GM18511 (cell line): Measurements from ENCODE around the gene KCNC1.

ENCODE experiments used
- ATAC-seq: cut with Tn5 transposase; IDR thresholded peaks from one replicate; pipeline ENCODE4 v1.9.1; 2021; ENCODE audit warnings: mild to moderate bottlenecking, moderate library complexity; ENCODE audit not compliant: unreplicated experiment

Gene KCNC1

GRCh38 chr11:17788084-17788483 lies 53.5 kb downstream of the KCNC1 start:
- no peak for ATAC-seq

- ATAC-seq = no peak
These were observed 55.9 kb downstream of the KCNC1 start for GRCh38 chr11:17790453-17790852.

DNA sequence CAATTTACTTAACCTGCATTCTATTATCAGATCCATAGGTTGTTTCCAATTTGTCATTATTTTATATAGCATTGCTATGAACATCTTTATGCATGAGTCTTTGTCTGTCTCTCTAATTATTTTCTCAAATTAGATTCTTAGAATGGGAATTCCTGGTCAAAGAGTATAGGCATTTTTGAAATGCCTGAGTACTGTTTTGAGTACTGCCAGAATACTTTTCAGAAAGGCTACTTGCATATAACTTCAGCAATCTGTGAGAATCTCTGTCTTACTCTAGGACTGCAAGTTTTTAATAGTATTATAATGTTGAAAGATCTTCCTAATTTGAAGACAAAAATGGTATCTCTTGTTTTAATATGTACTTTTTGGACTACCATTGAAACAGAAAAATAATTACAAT lies 56.6 kb downstream of the KCNC1 start:
- ATAC-seq = no peak

- ATAC-seq = no peak
These were observed 57.6 kb downstream of the KCNC1 start for GRCh38 chr11:17792161-17792560.

GRCh38 chr11:17793642-17794170 lies 59.1 kb downstream of the KCNC1 start:
- no peak for ATAC-seq

DNA sequence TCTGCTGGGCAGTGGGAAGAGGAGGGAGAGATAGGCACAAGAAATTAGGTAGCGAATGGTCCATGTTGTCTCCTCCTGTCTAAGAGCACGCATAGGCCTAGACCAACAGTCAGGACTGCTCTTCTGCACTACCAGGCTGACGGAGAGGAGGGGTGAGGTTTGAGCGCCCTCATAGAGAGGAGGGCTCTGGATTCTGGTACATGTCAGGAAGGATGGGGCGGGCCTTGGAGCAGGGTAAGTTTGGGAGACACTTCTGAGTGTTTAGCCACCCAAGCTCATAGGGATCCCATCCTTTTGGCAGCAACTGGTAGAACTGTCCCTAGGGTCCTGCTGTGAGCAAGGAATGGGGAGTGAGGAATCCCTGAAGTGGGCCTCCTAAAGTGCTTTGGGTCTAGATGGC lies 60.4 kb downstream of the KCNC1 start:
- no peak for ATAC-seq

GRCh38 chr11:17796154-17796553 lies 61.6 kb downstream of the KCNC1 start:
- no peak for ATAC-seq

DNA sequence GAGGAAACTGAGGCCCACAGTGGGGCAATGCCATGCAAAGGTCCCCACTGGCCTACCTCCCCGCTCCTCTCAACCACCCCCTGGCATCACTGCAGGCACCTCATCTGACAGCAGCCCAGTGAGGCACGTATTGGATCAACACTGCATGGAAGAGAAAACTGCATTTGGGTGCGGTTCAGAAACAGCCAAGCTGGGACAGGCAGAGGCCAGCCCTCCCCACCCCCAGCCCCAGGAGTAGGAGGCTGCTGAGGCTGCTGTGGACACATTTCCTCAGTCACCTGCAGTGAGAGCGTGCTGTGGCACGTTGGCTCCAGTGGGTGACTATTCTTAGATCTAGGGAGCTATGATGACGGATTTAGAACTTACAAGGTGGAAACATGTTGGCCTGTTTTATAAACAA lies 63.7 kb downstream of the KCNC1 start:
- no peak for ATAC-seq

- no peak for ATAC-seq
These were observed 64.1 kb downstream of the KCNC1 start for GRCh38 chr11:17798716-17799115.

DNA sequence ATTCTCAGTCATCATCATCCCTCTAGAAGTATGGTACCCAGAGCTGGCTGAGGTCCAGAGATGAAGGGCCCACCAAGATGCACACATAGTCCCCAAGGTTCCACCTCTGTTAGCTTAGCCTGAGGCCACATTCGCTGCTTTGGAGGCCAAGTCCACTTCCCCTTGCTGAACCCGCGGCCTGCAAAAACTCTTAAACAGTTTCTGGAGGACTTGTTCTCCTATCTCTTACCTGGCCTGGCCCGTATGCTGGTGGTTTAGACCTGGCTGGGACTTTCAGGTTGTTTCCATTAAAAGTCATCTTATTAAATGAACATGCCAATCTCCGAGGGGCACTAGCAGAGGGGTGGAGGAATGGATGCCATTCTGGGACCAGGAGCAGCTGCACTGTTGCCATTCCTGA lies 64.6 kb downstream of the KCNC1 start:
- no peak for ATAC-seq

DNA sequence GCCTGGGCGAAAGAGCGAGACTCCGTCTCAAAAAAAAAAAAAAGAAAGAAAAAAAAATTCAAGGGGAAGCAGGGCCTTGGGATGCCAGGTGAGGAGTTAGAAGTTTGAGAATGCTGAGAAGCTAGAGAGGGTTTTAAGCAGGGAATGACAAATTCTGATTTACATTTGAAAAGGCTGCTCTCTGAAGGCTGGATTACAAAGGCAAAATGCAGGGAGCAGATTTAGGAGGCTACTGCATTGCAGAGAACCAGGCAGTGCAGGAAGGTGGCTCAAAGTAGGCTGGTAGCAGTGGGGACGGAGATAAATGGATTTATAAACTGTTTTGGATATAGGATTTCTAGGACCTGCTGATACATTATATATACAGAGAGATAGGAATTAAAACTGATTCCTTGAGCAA lies 66.6 kb downstream of the KCNC1 start:
- ATAC-seq = no peak

GRCh38 chr11:17802491-17802890 lies 67.9 kb downstream of the KCNC1 start:
- no peak for ATAC-seq

GRCh38 chr11:17803754-17804334 lies 69.3 kb downstream of the KCNC1 start:
- ATAC-seq = no peak

GRCh38 chr11:17805043-17805442 lies 70.5 kb downstream of the KCNC1 start:
- ATAC-seq = no peak

DNA sequence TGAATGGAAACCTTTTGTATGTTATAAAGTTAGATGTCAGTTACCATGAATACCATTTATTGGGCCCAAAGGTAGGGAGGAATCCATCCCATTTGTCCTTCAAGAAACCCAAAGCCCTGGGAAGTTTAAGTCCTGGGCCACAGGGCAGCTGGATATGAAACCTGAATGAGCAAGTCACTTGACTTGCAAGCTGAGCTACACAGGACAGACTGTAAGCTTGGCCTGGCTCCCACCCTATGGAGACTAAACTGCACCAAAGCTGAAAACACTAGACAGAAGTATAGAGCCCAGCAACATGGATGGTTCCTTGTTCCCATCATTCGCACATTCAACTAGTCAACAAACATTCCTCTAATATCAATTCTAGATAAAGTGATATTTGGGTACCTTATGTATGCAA lies 71.3 kb downstream of the KCNC1 start:
- no peak for ATAC-seq

DNA sequence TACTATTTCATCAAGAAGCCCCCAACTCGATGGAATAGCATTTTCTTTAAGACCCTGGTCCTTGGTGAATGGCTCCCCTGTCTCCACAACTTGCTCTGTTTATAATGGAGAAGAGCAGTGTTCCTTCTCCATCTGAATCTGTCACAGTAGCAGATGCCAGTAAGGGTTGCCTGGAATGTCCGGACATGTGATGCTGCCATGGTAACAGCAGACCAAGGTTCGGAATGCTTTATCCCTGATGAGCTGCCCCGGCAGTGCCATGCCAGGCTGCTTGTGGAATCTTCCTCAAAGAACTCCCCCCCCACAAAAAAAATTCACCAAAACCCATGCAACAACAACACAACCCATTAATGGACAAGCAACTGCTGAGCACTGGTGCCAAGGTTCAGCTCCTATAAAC lies 72.5 kb downstream of the KCNC1 start:
- no peak for ATAC-seq

DNA sequence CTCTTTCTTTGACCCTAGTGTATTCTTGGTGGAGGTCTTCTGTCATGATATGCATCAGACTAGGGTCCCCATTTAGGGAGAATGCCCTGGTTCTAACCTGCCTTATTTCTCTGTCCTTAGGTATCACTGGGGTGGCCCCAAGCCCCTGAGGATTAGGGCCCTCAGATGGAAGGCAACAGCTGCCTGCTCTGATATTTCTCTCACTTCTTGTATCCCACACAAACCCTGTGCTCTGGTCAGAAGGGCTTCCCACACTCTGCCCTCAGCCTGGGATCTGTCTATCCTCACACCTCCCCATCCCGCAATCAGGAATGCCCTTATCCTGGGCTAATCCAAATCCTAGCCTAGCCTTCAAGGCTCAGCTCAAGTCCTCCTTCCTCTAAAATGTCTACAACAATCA lies 75.5 kb downstream of the KCNC1 start:
- no peak for ATAC-seq

- no peak for ATAC-seq
These were observed 76.2 kb downstream of the KCNC1 start for GRCh38 chr11:17810746-17811145.

DNA sequence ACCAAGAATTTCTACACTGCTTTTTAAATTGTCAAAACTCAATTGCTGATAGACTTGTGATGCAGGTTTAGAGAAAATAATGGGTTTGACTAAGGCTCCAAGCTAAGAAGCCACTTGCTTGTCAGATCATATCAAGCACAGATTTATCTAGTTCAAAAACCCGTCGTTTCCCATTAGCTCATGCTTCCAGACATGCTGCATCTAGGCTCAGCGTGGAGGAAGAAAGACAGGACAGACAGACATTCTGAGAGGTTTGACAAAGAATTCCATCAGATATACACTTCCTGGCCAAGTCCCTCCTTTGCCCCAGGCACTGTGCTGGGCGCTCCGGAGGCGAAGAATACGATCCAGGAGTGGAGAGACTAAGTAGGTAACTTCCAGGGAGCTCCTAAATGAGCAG lies 76.8 kb downstream of the KCNC1 start:
- no peak for ATAC-seq

DNA sequence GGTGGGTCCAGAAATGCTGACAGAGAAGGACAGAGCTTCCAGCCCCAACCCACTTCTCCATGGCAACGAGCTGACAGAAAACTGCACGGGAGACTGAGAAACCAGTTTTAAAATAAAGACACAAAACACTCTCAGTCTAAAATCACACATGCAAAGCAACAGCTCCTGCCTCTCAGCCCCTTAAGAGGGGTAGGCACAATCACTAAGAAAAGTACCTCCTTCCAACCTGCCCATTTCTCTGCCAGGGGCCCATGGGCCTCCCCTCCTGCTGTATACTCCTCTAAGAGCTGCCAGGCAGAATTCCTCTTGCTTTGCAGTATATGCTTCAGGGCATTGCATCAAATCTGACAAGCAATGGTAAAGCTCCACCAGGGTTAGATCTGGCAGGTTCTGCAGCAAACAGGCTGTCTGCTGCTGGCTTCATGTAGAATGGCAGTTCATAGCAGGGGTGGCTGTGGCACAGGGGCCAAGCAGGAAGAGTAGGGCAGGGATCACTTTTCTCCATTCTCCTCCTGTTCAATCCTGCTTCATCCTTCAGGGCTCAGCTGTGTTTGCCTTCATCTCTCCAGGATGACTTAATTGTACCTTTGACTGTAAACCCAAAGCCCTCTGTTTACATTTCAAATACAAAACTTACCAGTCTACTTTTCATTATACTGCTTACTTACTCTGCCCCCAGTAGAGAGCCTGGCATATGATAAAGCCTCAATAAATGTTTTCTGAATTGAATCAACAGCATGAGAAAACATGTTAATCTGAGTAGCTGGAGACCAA lies 77.7 kb downstream of the KCNC1 start:
- ATAC-seq = no peak

DNA sequence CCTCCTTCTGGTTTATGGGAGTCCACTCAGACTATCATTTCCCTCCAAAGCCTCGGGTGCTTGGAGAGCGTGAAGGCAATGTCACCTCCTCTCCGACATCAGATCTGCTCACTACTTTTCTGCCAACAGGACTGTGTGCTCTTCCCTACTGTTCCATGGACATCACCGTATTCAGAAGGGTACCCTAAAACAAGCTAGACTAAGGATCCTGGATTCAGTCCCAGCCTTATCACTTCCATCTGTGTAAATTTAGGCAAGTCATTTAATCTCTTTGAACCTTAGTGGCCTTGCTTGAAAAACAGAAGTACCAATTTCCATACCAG lies 78.2 kb downstream of the KCNC1 start:
- no peak for ATAC-seq

GRCh38 chr11:17813391-17814059 lies 78.9 kb downstream of the KCNC1 start:
- ATAC-seq = no peak
